ENCODE measurements around the gene RASEF. TPM values are rescaled to one million over a fixed set of nuclear protein-coding genes. Genes with fewer than 3 reads are reported as not detected.

The RASEF gene
- total and polyA plus RNA-seq, 2 donors (not counting 1 experiment from before 2014, with no cell fraction given): not detected

- H3K27me3 ChIP-seq (replicated peaks in 1 of 4; ENCODE audit: control extremely low read depth in 1 of 4, control insufficient read depth in 3 of 4, insufficient read depth in 4 of 4, low read length in 3 of 4): no peaks in the 10 kb centered on the region
- no peak for DNase-seq
- H3K9me3 ChIP-seq (ENCODE audit: control extremely low read depth in 1 of 3, control insufficient read depth in 2 of 3, insufficient read depth in 1 of 3, low read length in 2 of 3): no peaks in the 10 kb centered on the region
- no peaks in the 10 kb centered on the region for H4K20me1 ChIP-seq (ENCODE audit: control insufficient read depth, insufficient read depth, low read length, poor library complexity, severe bottlenecking)
- intact Hi-C loops (cut with micrococcal nuclease): no loop called here
- ATAC-seq (ENCODE audit: low read depth): no peak
- no peak overlapping the region for H3K4me3 Mint-ChIP-seq
- no peaks in the 10 kb centered on the region for H3K36me3 ChIP-seq (replicated peaks in 1 of 2; ENCODE audit: control extremely low read depth in 1 of 2, control insufficient read depth in 1 of 2, extremely low read depth in 1 of 2, insufficient read depth in 2 of 2, low read length in 1 of 2)
- TF ChIP-seq EZH2 (IDR thresholded peaks at IDR 0.05; ENCODE audit: borderline replicate concordance, insufficient read depth, low read depth, low read length, poor library complexity, severe bottlenecking) (no peak), CTCF (IDR thresholded peaks at IDR 0.05) (no peak)
- POLR2A ChIA-PET: no interaction called here
- CTCF ChIA-PET: no interaction called here
- H3K9ac ChIP-seq (ENCODE audit: low read length): no peak overlapping the region
- no peaks in the 10 kb centered on the region for H3K27me3 Mint-ChIP-seq
- H3K4me1 ChIP-seq (ENCODE audit: control insufficient read depth in 2 of 2, insufficient read depth in 2 of 2, low read length in 2 of 2): no peaks in the 10 kb centered on the region
- WGBS (ENCODE audit: insufficient coverage): 80% methylated on average over 1 of the region's 2 CpGs
- H2AFZ ChIP-seq (ENCODE audit: insufficient read depth, low read depth, low read length, poor library complexity, severe bottlenecking): no peak overlapping the region
- no peaks in the 10 kb centered on the region for H3K9me3 Mint-ChIP-seq (ENCODE audit: insufficient read depth)
- H3K4me1 Mint-ChIP-seq: no peaks in the 10 kb centered on the region
- H3K27ac ChIP-seq (ENCODE audit: low read length in 2 of 2): no peak overlapping the region
- no peak overlapping the region for H3K4me2 ChIP-seq (replicated peaks; ENCODE audit: low read depth, low read length, poor library complexity, severe bottlenecking)
- no peaks in the 10 kb centered on the region for H3K79me2 ChIP-seq (ENCODE audit: control insufficient read depth, insufficient read depth, low read length)
- H3K4me3 ChIP-seq (ENCODE audit: control extremely low read depth in 1 of 5, extremely low read depth in 1 of 5, insufficient read depth in 1 of 5, low read depth in 2 of 5, low read length in 4 of 5): no peak overlapping the region
- H3K27ac Mint-ChIP-seq: no peak overlapping the region
Observed at GRCh38 chr9:82991671-82992070, 71.3 kb downstream of the RASEF start.

- WGBS (ENCODE audit: insufficient coverage): 100% methylated on average over 1 of the region's 4 CpGs
- CTCF ChIA-PET: no interaction called here
- H3K4me3 Mint-ChIP-seq: no peak overlapping the region
- H2AFZ ChIP-seq (ENCODE audit: insufficient read depth, low read depth, low read length, poor library complexity, severe bottlenecking): no peak overlapping the region
- H3K36me3 ChIP-seq (replicated peaks in 1 of 2; ENCODE audit: control extremely low read depth in 1 of 2, control insufficient read depth in 1 of 2, extremely low read depth in 1 of 2, insufficient read depth in 2 of 2, low read length in 1 of 2): no peaks in the 10 kb centered on the region
- TF ChIP-seq CTCF (IDR thresholded peaks at IDR 0.05) (no peak), EZH2 (IDR thresholded peaks at IDR 0.05; ENCODE audit: borderline replicate concordance, insufficient read depth, low read depth, low read length, poor library complexity, severe bottlenecking) (no peak)
- no peaks in the 10 kb centered on the region for H3K27me3 ChIP-seq (replicated peaks in 1 of 4; ENCODE audit: control extremely low read depth in 1 of 4, control insufficient read depth in 3 of 4, insufficient read depth in 4 of 4, low read length in 3 of 4)
- no peak overlapping the region for H3K4me3 ChIP-seq (ENCODE audit: control extremely low read depth in 1 of 5, extremely low read depth in 1 of 5, insufficient read depth in 1 of 5, low read depth in 2 of 5, low read length in 4 of 5)
- intact Hi-C loops (cut with micrococcal nuclease): no loop called here
- no peaks in the 10 kb centered on the region for H3K27me3 Mint-ChIP-seq
- no peaks in the 10 kb centered on the region for H3K4me1 ChIP-seq (ENCODE audit: control insufficient read depth in 2 of 2, insufficient read depth in 2 of 2, low read length in 2 of 2)
- H3K9ac ChIP-seq (ENCODE audit: low read length): no peak overlapping the region
- H3K79me2 ChIP-seq (ENCODE audit: control insufficient read depth, insufficient read depth, low read length): no peaks in the 10 kb centered on the region
- no peak overlapping the region for H3K27ac Mint-ChIP-seq
- POLR2A ChIA-PET: no interaction called here
- H3K9me3 Mint-ChIP-seq (ENCODE audit: insufficient read depth): no peaks in the 10 kb centered on the region
- DNase-seq: no peak
- no peaks in the 10 kb centered on the region for H3K4me1 Mint-ChIP-seq
- no peaks in the 10 kb centered on the region for H4K20me1 ChIP-seq (ENCODE audit: control insufficient read depth, insufficient read depth, low read length, poor library complexity, severe bottlenecking)
- no peaks in the 10 kb centered on the region for H3K9me3 ChIP-seq (ENCODE audit: control extremely low read depth in 1 of 3, control insufficient read depth in 2 of 3, insufficient read depth in 1 of 3, low read length in 2 of 3)
- no peak overlapping the region for H3K4me2 ChIP-seq (replicated peaks; ENCODE audit: low read depth, low read length, poor library complexity, severe bottlenecking)
- no peak overlapping the region for H3K27ac ChIP-seq (ENCODE audit: low read length in 2 of 2)
- no peak for ATAC-seq (ENCODE audit: low read depth)
Observed at GRCh38 chr9:82989929-82990328, 73.0 kb downstream of the RASEF start.
